Measurements from ENCODE around the gene KCNQ1.

The KCNQ1 gene

GRCh38 chr11:2743427-2744110, 298.8 kb downstream of the KCNQ1 start:
- DNase-seq (ENCODE audit: insufficient read length, low spot score) (no peak), FAIRE-seq (no peak)
- no peak for TF ChIP-seq CTCF (IDR thresholded peaks at IDR 0.05; ENCODE audit: insufficient read depth, missing control alignments)

DNA sequence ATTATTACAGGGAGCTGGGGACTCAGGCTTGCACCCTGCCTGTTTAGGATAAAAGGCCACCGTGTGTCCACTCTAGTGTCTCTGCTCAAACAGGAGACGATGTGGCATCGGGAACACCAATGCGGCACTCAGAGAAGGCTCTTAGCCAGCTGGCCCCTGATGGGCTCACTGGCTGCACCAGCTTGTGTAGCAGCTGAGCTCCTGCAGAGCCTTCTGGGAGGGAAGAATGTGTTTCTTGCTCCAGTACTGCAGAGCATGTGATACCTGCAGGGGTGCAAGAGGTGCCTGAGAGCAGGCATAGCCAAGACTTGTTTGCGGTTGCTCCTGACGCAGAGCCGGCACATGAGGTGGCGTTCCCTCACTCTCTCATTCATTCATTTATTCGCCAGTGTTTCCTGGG, 299.4 kb downstream of the KCNQ1 start:
- TF ChIP-seq CTCF (IDR thresholded peaks at IDR 0.05; ENCODE audit: insufficient read depth, missing control alignments) = no peak
- FAIRE-seq (no peak), DNase-seq (ENCODE audit: insufficient read length, low spot score) (no peak)

DNA sequence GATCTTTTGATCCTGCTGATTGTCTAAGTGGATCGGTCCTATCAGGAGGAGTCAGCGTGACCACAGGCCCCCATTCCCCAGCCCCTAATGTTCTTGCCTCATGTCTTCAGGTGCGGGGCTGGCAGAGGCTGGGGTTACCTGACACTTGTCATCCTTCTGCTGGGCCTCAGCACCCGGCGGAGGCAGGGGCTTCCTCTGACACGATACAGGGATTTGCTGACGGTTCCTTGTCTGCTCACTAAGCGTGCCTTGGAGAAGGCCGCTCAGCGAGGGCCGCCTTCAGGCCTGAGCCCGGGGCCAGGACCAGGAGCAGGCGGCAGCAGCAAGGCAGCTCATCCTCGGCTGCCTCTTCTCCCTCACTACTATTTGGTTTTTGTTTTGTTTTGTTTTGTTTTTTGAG, 300.7 kb downstream of the KCNQ1 start:
- no peak for FAIRE-seq
- TF ChIP-seq CTCF (IDR thresholded peaks at IDR 0.05; ENCODE audit: insufficient read depth, missing control alignments) = no peak
- DNase-seq (ENCODE audit: insufficient read length, low spot score) = no peak

- FAIRE-seq (no peak), DNase-seq (ENCODE audit: insufficient read length, low spot score) (no peak)
Measured at GRCh38 chr11:2746401-2747247, 301.8 kb downstream of the KCNQ1 start.

GRCh38 chr11:2747248-2748027, 302.6 kb downstream of the KCNQ1 start:
- DNase-seq (ENCODE audit: insufficient read length, low spot score) (no peak), FAIRE-seq (no peak)
- TF ChIP-seq CTCF (IDR thresholded peaks at IDR 0.05; ENCODE audit: insufficient read depth, missing control alignments) = no peak

More at GRCh38 chr11:2746401-2747247, 301.8 kb downstream of the KCNQ1 start:
- no peak for TF ChIP-seq CTCF (IDR thresholded peaks at IDR 0.05; ENCODE audit: insufficient read depth, missing control alignments)

DNA sequence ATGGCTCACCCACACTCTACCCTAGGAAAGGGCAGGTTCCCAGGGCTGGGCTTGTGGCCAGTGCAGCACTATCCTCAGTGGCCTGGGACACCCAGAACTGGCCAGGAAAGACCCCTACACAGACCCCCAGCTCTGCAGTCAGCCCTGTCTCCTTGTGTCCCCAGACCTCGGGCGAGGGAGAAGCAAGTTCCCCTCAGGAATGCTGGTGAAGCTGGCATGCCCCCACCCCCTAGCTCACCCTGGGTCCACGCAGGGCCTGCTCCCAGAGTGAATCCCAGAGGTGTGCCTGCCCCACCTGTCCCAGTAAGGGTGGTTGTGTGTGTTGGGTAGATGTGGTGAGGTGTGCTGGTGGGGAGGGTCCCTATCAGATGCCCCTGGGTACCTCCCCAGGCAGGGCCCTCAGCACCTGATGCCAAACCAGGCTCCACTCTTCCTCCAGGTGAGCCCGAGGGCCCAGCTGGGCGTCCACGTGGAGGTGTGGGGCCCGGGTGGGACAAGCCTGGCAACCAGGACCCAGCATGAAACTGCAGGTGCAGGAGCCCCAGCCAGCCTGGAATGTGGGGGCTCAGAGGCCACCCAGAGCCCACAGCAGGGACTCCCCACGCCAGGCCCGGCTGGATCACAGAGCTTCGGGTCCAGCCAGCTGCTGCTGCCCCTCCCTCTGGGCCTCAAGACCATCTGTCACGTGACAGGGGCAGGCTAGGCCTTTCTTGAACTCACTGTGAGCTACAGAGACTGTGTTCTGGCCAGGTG, 303.4 kb downstream of the KCNQ1 start:
- DNase-seq (ENCODE audit: insufficient read length, low spot score) (no peak), FAIRE-seq (no peak)
- no peak for TF ChIP-seq CTCF (IDR thresholded peaks at IDR 0.05; ENCODE audit: insufficient read depth, missing control alignments)
